ENCODE measurements around the gene AHI1.

DNA sequence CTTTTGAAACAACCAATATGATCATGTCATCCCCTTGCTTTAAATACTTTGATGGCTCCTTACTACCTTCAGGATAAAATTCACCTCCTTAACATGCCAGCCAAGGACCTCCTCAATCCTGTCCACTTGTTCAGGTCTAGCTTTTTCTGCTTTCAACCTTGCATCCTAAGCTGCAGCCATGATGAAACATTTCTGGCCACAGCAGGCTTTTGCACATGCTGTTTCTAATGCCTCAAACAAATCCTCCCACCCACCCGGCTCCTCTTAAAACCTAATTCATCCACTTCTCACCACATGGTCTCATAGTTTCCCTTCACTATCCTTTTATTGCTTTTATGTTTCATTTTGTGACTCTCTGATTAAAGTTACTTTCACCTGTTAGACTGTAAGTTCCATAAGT lies 191.9 kb downstream of the AHI1 start:
- TF ChIP-seq MAX (IDR thresholded peaks at IDR 0.05; ENCODE audit: low read depth, low read length) = peak; percentile 80
- TF ChIP-seq, protein P1, sequence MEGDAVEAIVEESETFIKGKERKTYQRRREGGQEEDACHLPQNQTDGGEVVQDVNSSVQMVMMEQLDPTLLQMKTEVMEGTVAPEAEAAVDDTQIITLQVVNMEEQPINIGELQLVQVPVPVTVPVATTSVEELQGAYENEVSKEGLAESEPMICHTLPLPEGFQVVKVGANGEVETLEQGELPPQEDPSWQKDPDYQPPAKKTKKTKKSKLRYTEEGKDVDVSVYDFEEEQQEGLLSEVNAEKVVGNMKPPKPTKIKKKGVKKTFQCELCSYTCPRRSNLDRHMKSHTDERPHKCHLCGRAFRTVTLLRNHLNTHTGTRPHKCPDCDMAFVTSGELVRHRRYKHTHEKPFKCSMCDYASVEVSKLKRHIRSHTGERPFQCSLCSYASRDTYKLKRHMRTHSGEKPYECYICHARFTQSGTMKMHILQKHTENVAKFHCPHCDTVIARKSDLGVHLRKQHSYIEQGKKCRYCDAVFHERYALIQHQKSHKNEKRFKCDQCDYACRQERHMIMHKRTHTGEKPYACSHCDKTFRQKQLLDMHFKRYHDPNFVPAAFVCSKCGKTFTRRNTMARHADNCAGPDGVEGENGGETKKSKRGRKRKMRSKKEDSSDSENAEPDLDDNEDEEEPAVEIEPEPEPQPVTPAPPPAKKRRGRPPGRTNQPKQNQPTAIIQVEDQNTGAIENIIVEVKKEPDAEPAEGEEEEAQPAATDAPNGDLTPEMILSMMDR (IDR thresholded peaks at IDR 0.05; ENCODE audit: low read depth, low read length) = no peak
- no peak for TF ChIP-seq POLR2A (IDR thresholded peaks at IDR 0.05; ENCODE audit: extremely low read depth, insufficient read length)
- peak; percentile 69 for TF ChIP-seq MYC (IDR thresholded peaks at IDR 0.05; ENCODE audit: low read depth, low read length)
